H9 (cell line): ENCODE results near the gene ULK4. TPM values are rescaled to one million over a fixed set of nuclear protein-coding genes. Genes with fewer than 3 reads are reported as not detected.

Experiments used
- DNase-seq: peaks from one replicate; pipeline ENCODE4 v3.0.0-alpha.2; 2017
- H2AFZ ChIP-seq: one replicate; pipeline ENCODE4 v1.6.1; 2013; ENCODE audit warnings: mild to moderate bottlenecking, low read length, control low read depth, moderate library complexity
- H2AK5ac ChIP-seq: 2 replicates; pipeline ENCODE4 v1.6.1; 2013; ENCODE audit warnings: low read length, control low read depth, mixed read lengths; ENCODE audit not compliant: insufficient read length
- H2BK120ac ChIP-seq: one replicate; pipeline ENCODE4 v1.6.1; 2013; ENCODE audit warnings: low read depth, mild to moderate bottlenecking, low read length, control low read depth, inconsistent platforms; ENCODE audit not compliant: poor library complexity, severe bottlenecking
- H2BK12ac ChIP-seq: 2 replicates; pipeline ENCODE4 v1.6.1; 2013; ENCODE audit warnings: low read length, control low read depth, mixed read lengths, low read depth; ENCODE audit not compliant: insufficient read length
- H2BK15ac ChIP-seq: 2 replicates; pipeline ENCODE4 v1.6.1; 2013; ENCODE audit warnings: low read depth, low read length, control low read depth
- H2BK20ac ChIP-seq: one replicate; pipeline ENCODE4 v1.6.1; 2013; ENCODE audit warnings: low read depth, mild to moderate bottlenecking, low read length, control low read depth, inconsistent platforms; ENCODE audit not compliant: poor library complexity, severe bottlenecking
- H2BK5ac ChIP-seq: 2 replicates; pipeline ENCODE4 v1.6.1; 2013; ENCODE audit warnings: low read length, control low read depth, mixed read lengths; ENCODE audit not compliant: insufficient read length
- H3K14ac ChIP-seq: 2 replicates; pipeline ENCODE4 v1.6.1; 2013; ENCODE audit warnings: low read length, control low read depth; ENCODE audit not compliant: insufficient read depth
- H3K18ac ChIP-seq: 2 replicates; pipeline ENCODE4 v1.6.1; 2013; ENCODE audit warnings: low read depth, mild to moderate bottlenecking, mixed read lengths, low read length, control low read depth; ENCODE audit not compliant: insufficient read length
- H3K23ac ChIP-seq: 2 replicates; pipeline ENCODE4 v1.6.1; 2013; ENCODE audit warnings: low read length, control low read depth, mixed read lengths, low read depth; ENCODE audit not compliant: insufficient read length
- H3K23me2 ChIP-seq: 2 replicates; pipeline ENCODE4 v1.6.1; 2013; ENCODE audit warnings: low read depth, mild to moderate bottlenecking, mixed read lengths, low read length, control low read depth; ENCODE audit not compliant: insufficient read length, poor library complexity, severe bottlenecking
- H3K27ac ChIP-seq: 2 replicates; pipeline ENCODE4 v1.5.1; 2013; ENCODE audit warnings: low read length, control low read depth, mixed read lengths, low read depth; ENCODE audit not compliant: insufficient read length
- H3K27me3 ChIP-seq: 2 replicates; pipeline ENCODE4 v1.6.1; 2013; ENCODE audit warnings: low read length, control low read depth, inconsistent platforms; ENCODE audit not compliant: insufficient read depth
- H3K4ac ChIP-seq: 2 replicates; pipeline ENCODE4 v1.6.1; 2013; ENCODE audit warnings: low read depth, mild to moderate bottlenecking, control low read depth, inconsistent platforms, low read length, moderate library complexity
- H3K4me1 ChIP-seq: 2 replicates; pipeline ENCODE4 v1.6.1; 2013; ENCODE audit warnings: low read length, control low read depth, inconsistent platforms; ENCODE audit not compliant: insufficient read depth
- H3K4me2 ChIP-seq: 2 replicates; pipeline ENCODE4 v1.6.1; 2013; ENCODE audit warnings: low read length, control low read depth, mixed read lengths; ENCODE audit not compliant: insufficient read length, insufficient read depth
- H3K56ac ChIP-seq: 2 replicates; pipeline ENCODE4 v1.6.1; 2013; ENCODE audit warnings: low read depth, mild to moderate bottlenecking, mixed read lengths, low read length, control low read depth; ENCODE audit not compliant: insufficient read length
- H3K79me1 ChIP-seq: 2 replicates; pipeline ENCODE4 v1.6.1; 2013; ENCODE audit warnings: low read depth, mild to moderate bottlenecking, moderate library complexity, low read length, control low read depth, inconsistent platforms; ENCODE audit not compliant: insufficient read depth, poor library complexity, severe bottlenecking
- H3K79me2 ChIP-seq: 2 replicates; pipeline ENCODE4 v1.6.1; 2013; ENCODE audit warnings: low read length, control low read depth, inconsistent platforms; ENCODE audit not compliant: insufficient read depth
- H3K9ac ChIP-seq: 2 replicates; pipeline ENCODE4 v1.6.1; 2013; ENCODE audit warnings: low read length, control low read depth, mixed read lengths; ENCODE audit not compliant: insufficient read length; ENCODE audit errors: extremely low read depth
- H3K9me3 ChIP-seq: one replicate; pipeline ENCODE4 v1.6.1; 2013; ENCODE audit warnings: low read depth, low read length, inconsistent platforms; ENCODE audit not compliant: control insufficient read depth
- H3T11ph ChIP-seq: one replicate; pipeline ENCODE4 v1.6.1; 2013; ENCODE audit warnings: mild to moderate bottlenecking, low read length, control low read depth, inconsistent platforms
- H4K20me1 ChIP-seq: one replicate; pipeline ENCODE4 v1.6.1; 2013; ENCODE audit not compliant: control insufficient read depth, insufficient read length, insufficient read depth
- H4K5ac ChIP-seq: 2 replicates; pipeline ENCODE4 v1.6.1; 2013; ENCODE audit warnings: low read depth, mild to moderate bottlenecking, mixed read lengths, low read length, control low read depth; ENCODE audit not compliant: insufficient read length
- H4K8ac ChIP-seq: replicated peaks from 2 replicates; pipeline ENCODE4 v1.6.1; 2013; ENCODE audit warnings: low read length, control low read depth, mixed read lengths, low read depth; ENCODE audit not compliant: insufficient read length
- H4K91ac ChIP-seq: 2 replicates; pipeline ENCODE4 v1.6.1; 2013; ENCODE audit warnings: low read depth, mild to moderate bottlenecking, moderate library complexity, mixed read lengths, low read length, control low read depth; ENCODE audit not compliant: insufficient read length
- H3K27ac Mint-ChIP-seq, 3 experiments: 2 replicates in 2 of 3; 3 replicates in 1 of 3; pipeline ENCODE4 v1.8.0; 2020 to 2021; ENCODE audit warnings: mixed read lengths in 3 of 3, mild to moderate bottlenecking in 1 of 3, moderate library complexity in 1 of 3
- H3K27me3 Mint-ChIP-seq: 2 replicates; pipeline ENCODE4 v1.8.0; 2021; ENCODE audit warnings: low read depth, mild to moderate bottlenecking, moderate library complexity, mixed read lengths
- H3K36me3 Mint-ChIP-seq, 3 experiments: 2 replicates in 2 of 3; 3 replicates in 1 of 3; pipeline ENCODE4 v1.8.0; 2020 to 2021; ENCODE audit warnings: low read depth in 3 of 3, mixed read lengths in 3 of 3; ENCODE audit not compliant: insufficient read depth in 1 of 3
- H3K4me1 Mint-ChIP-seq, 2 experiments: 2 replicates each; pipeline ENCODE4 v1.8.0; 2020; ENCODE audit warnings: mixed read lengths in 2 of 2
- H3K4me3 Mint-ChIP-seq, 2 experiments: 2 replicates in 1 of 2; 3 replicates in 1 of 2; pipeline ENCODE4 v1.8.0; 2020 to 2021; ENCODE audit warnings: mild to moderate bottlenecking in 2 of 2, mixed read lengths in 2 of 2, moderate library complexity in 1 of 2
- H3K9me3 Mint-ChIP-seq, 2 experiments: 2 replicates in 1 of 2; 3 replicates in 1 of 2; pipeline ENCODE4 v1.8.0; 2020; ENCODE audit warnings: mild to moderate bottlenecking in 2 of 2, mixed read lengths in 2 of 2, moderate library complexity in 1 of 2
- CTCF ChIP-seq: fragments of 200-600 bp; sonication (generic); conservative IDR thresholded peaks from 3 replicates; pipeline ENCODE4 v1.8.0; 2021; ENCODE audit warnings: antibody characterized with exemption, mild to moderate bottlenecking
- WGBS: extraction: QIAGEN DNeasy Blood & Tissue Kit; methylation state at CpG from one replicate; pipeline ENCODE4 v1.1.7; 2013; ENCODE audit warnings: missing lambda C conversion rate, low lambda C conversion rate, mixed read lengths; ENCODE audit not compliant: insufficient read length; ENCODE audit errors: extremely low coverage; 5-methylcytosine and 5-hydroxymethylcytosine counted together
- total RNA-seq: library from RNA; stranded (reverse); gene quantifications from 2 replicates; pipeline ENCODE4 v1.2.1, GENCODE V29; 2021

ULK4 gene
- total RNA-seq, 1 experiment from 2014 or later: 12.9 TPM

DNA sequence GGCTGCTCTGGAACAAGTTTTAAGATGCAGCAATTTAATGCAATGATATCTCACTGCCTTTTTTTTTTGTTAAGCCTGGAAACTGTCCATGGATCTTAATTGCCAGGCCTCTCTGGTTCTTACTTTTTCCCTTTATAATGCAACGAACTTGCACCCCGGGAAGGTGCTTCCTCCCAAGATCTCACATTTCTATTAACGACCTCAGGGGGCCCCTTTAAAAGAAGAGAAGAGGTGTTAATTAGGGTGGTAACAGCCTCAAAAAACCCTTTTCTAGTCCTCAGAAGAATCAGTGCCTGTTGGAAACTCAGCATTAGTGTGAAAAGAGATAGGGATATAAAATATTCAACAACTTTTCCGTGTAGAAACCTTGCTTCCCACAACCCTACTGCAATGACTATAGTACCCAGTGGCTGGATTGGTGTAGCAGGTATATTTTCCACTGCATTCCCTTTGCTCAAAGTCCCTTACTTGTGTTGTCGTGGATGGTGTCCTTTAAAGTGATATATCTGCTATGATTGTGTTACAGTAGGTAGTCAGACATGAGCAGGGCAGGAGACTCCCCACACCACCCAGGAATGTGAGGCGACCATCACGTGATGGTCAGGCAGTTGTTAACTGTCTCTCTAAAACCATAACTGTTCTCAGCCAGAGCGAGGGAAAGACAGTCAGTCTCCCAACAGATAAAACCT lies 640.8 kb downstream of the ULK4 start:
- no peaks in the 10 kb centered on the region for H3K27me3 ChIP-seq
- H3K56ac ChIP-seq: no peak overlapping the region
- H2BK20ac ChIP-seq: no peak overlapping the region
- no peak overlapping the region for H2BK12ac ChIP-seq
- no peak overlapping the region for H4K8ac ChIP-seq
- Mint-ChIP-seq H3K9me3 (no peaks in the 10 kb centered on the region), H3K4me3 (peak overlapping the region in 1 of 2 experiments; percentile 60; a peak in 1 of 5 replicates), H3K27me3 (peaks cover 2% of the 10 kb centered on the region), H3K27ac (peak overlapping the region; percentile 45 to 98 (median 65); a peak in 6 of 7 replicates), H3K36me3 (no peaks in the 10 kb centered on the region), H3K4me1 (peaks cover 47 to 48% of the 10 kb centered on the region in 2 experiments)
- no peaks in the 10 kb centered on the region for H3K9me3 ChIP-seq
- H2BK120ac ChIP-seq: no peak overlapping the region
- no peaks in the 10 kb centered on the region for H3K79me2 ChIP-seq
- H3T11ph ChIP-seq: no peak overlapping the region
- no peak overlapping the region for H3K14ac ChIP-seq
- DNase-seq: no peak
- H2AK5ac ChIP-seq: no peak overlapping the region
- H4K20me1 ChIP-seq: no peaks in the 10 kb centered on the region
- no peak overlapping the region for H2AFZ ChIP-seq
- H4K5ac ChIP-seq: no peak overlapping the region
- no peaks in the 10 kb centered on the region for H3K79me1 ChIP-seq
- no peak overlapping the region for H3K27ac ChIP-seq
- H3K9ac ChIP-seq: no peak overlapping the region
- WGBS: no CpG with 5 or more reads among the region's 8 CpGs
- H3K4me1 ChIP-seq: peaks cover 14% of the 10 kb centered on the region
- TF ChIP-seq CTCF: no peak
- no peak overlapping the region for H4K91ac ChIP-seq
- peak overlapping the region; percentile 19 for H3K4me2 ChIP-seq
- no peak overlapping the region for H2BK15ac ChIP-seq
- peak overlapping the region; percentile 63 for H3K18ac ChIP-seq
- no peak overlapping the region for H3K4ac ChIP-seq
- no peaks in the 10 kb centered on the region for H3K23me2 ChIP-seq
- H2BK5ac ChIP-seq: no peak overlapping the region
- no peak overlapping the region for H3K23ac ChIP-seq
